Neural progenitor cell (in vitro differentiated cells): ENCODE results near the gene DNAAF5. TPM values are rescaled to one million over a fixed set of nuclear protein-coding genes. Genes with fewer than 3 reads are reported as not detected.

Experiments
- DNase-seq: peaks from one replicate; pipeline ENCODE4 v3.0.0-alpha.2; 2016; ENCODE audit warnings: low spot score
- H2AFZ ChIP-seq: fragments of 200-600 bp; sonication (generic); replicated peaks from 2 replicates; pipeline ENCODE4 v1.6.1; 2016; ENCODE audit warnings: antibody characterized with exemption
- H3F3A ChIP-seq: fragments of 200-600 bp; sonication (generic); 2 replicates; pipeline ENCODE4 v1.6.1; 2016; ENCODE audit warnings: antibody characterized with exemption, low read depth
- H3K27ac ChIP-seq: fragments of 200-600 bp; sonication (generic); 2 replicates; pipeline ENCODE4 v1.5.1; 2016; ENCODE audit warnings: mild to moderate bottlenecking
- H3K27me3 ChIP-seq: fragments of 200-600 bp; sonication (generic); 2 replicates; pipeline ENCODE4 v1.6.1; 2016; ENCODE audit warnings: mild to moderate bottlenecking, moderate library complexity
- H3K36me3 ChIP-seq: fragments of 200-600 bp; sonication (generic); 2 replicates; pipeline ENCODE4 v1.5.1; 2016
- H3K4me1 ChIP-seq: fragments of 200-600 bp; sonication (generic); 2 replicates; pipeline ENCODE4 v1.6.1; 2016; ENCODE audit warnings: mixed run types
- H3K4me2 ChIP-seq: fragments of 200-600 bp; sonication (generic); 2 replicates; pipeline ENCODE4 v1.6.1; 2016
- H3K4me3 ChIP-seq: fragments of 200-600 bp; sonication (generic); 2 replicates; pipeline ENCODE4 v1.5.1; 2016
- H3K79me2 ChIP-seq: fragments of 200-600 bp; sonication (generic); 2 replicates; pipeline ENCODE4 v1.6.1; 2016; ENCODE audit warnings: low read depth
- H3K9ac ChIP-seq: fragments of 200-600 bp; sonication (generic); 2 replicates; pipeline ENCODE4 v1.6.1; 2016
- H3K9me3 ChIP-seq: fragments of 200-600 bp; sonication (generic); 2 replicates; pipeline ENCODE4 v1.5.1; 2016; ENCODE audit warnings: low read depth
- H4K20me1 ChIP-seq: fragments of 200-600 bp; sonication (generic); 2 replicates; pipeline ENCODE4 v1.6.1; 2016; ENCODE audit warnings: low read depth
- H3K27ac Mint-ChIP-seq: 3 replicates; pipeline ENCODE4 v1.8.0; 2021; ENCODE audit warnings: mixed read lengths
- H3K27me3 Mint-ChIP-seq: 2 replicates; pipeline ENCODE4 v1.8.0; 2022; ENCODE audit warnings: low read depth, mild to moderate bottlenecking, inconsistent platforms, moderate library complexity, mixed read lengths; ENCODE audit not compliant: insufficient read depth
- H3K36me3 Mint-ChIP-seq: 3 replicates; pipeline ENCODE4 v1.8.0; 2021; ENCODE audit warnings: mixed read lengths
- H3K4me1 Mint-ChIP-seq: 3 replicates; pipeline ENCODE4 v1.8.0; 2021; ENCODE audit warnings: mixed read lengths
- H3K4me3 Mint-ChIP-seq: 3 replicates; pipeline ENCODE4 v1.8.0; 2021; ENCODE audit warnings: mild to moderate bottlenecking, moderate library complexity, mixed read lengths
- H3K9me3 Mint-ChIP-seq: 3 replicates; pipeline ENCODE4 v1.8.0; 2020; ENCODE audit warnings: mixed read lengths
- CTCF ChIP-seq: fragments of 200-600 bp; sonication (generic); IDR thresholded peaks from 2 replicates; pipeline ENCODE4 v1.5.1; 2017; ENCODE audit warnings: antibody characterized with exemption, mild to moderate bottlenecking
- EZH2 ChIP-seq: fragments of 200-600 bp; sonication (generic); IDR thresholded peaks from 2 replicates; pipeline ENCODE4 v1.6.1; 2017; ENCODE audit warnings: antibody characterized with exemption, mild to moderate bottlenecking, moderate library complexity
- EZH2phosphoT487 ChIP-seq: fragments of 200-600 bp; sonication (generic); IDR thresholded peaks from 2 replicates; pipeline ENCODE4 v1.6.1; 2017; ENCODE audit warnings: antibody characterized with exemption
- total RNA-seq: library from RNA; depleted of rRNA; stranded (reverse); fragments of >200 nt; gene quantifications from 2 replicates; pipeline ENCODE4 v1.2.3, GENCODE V29; 2015; ENCODE audit warnings: low replicate concordance

The DNAAF5 gene
- total RNA-seq, 1 donor from 2014 or later: 23.5 TPM

- Histone ChIP-seq H2AFZ (no peak overlapping the region), H3K4me1 (no peaks in the 10 kb centered on the region), H3K27me3 (no peaks in the 10 kb centered on the region), H3K79me2 (no peaks in the 10 kb centered on the region), H3F3A (no peaks in the 10 kb centered on the region), H3K27ac (no peak overlapping the region), H3K9me3 (no peaks in the 10 kb centered on the region), H3K36me3 (no peaks in the 10 kb centered on the region), H4K20me1 (no peaks in the 10 kb centered on the region), H3K4me3 (no peak overlapping the region), H3K9ac (no peak overlapping the region), H3K4me2 (no peak overlapping the region)
- no peak for TF ChIP-seq EZH2
- no peak for TF ChIP-seq CTCF
- no peak for TF ChIP-seq EZH2phosphoT487
- Mint-ChIP-seq H3K27ac (no peak overlapping the region), H3K36me3 (peaks cover 12% of the 10 kb centered on the region), H3K4me3 (no peak overlapping the region), H3K9me3 (no peaks in the 10 kb centered on the region), H3K27me3 (peaks cover 2% of the 10 kb centered on the region), H3K4me1 (no peaks in the 10 kb centered on the region)
- DNase-seq: no peak
These were observed 34.6 kb downstream of the DNAAF5 start for GRCh38 chr7:761101-761500.

- no peaks in the 10 kb centered on the region for H3K4me1 ChIP-seq
- peaks cover 2% of the 10 kb centered on the region for H3K27me3 Mint-ChIP-seq
- no peak overlapping the region for H3K27ac Mint-ChIP-seq
- H3K4me3 ChIP-seq: no peak overlapping the region
- DNase-seq: no peak
- H3K79me2 ChIP-seq: no peaks in the 10 kb centered on the region
- H3K27ac ChIP-seq: no peak overlapping the region
- no peaks in the 10 kb centered on the region for H3K27me3 ChIP-seq
- no peak overlapping the region for H3K4me3 Mint-ChIP-seq
- no peaks in the 10 kb centered on the region for H3K9me3 ChIP-seq
- H3K36me3 ChIP-seq: no peaks in the 10 kb centered on the region
- TF ChIP-seq EZH2phosphoT487 (no peak), CTCF (no peak), EZH2 (no peak)
- no peaks in the 10 kb centered on the region for H3F3A ChIP-seq
- peaks cover 16% of the 10 kb centered on the region for H3K36me3 Mint-ChIP-seq
- no peak overlapping the region for H2AFZ ChIP-seq
- no peak overlapping the region for H3K9ac ChIP-seq
- H3K4me2 ChIP-seq: no peak overlapping the region
- H4K20me1 ChIP-seq: no peaks in the 10 kb centered on the region
- H3K9me3 Mint-ChIP-seq: no peaks in the 10 kb centered on the region
- no peaks in the 10 kb centered on the region for H3K4me1 Mint-ChIP-seq
These were observed 35.1 kb downstream of the DNAAF5 start for GRCh38 chr7:761631-762030.

GRCh38 chr7:762885-763284 lies 36.4 kb downstream of the DNAAF5 start:
- Histone ChIP-seq H3K4me2 (no peak overlapping the region), H3K79me2 (no peaks in the 10 kb centered on the region), H4K20me1 (no peaks in the 10 kb centered on the region), H3K27ac (no peak overlapping the region), H3K4me3 (no peak overlapping the region), H3F3A (no peaks in the 10 kb centered on the region), H3K27me3 (no peaks in the 10 kb centered on the region), H2AFZ (no peak overlapping the region), H3K36me3 (no peaks in the 10 kb centered on the region), H3K4me1 (no peaks in the 10 kb centered on the region), H3K9ac (no peak overlapping the region), H3K9me3 (no peaks in the 10 kb centered on the region)
- no peak for TF ChIP-seq CTCF
- TF ChIP-seq EZH2: no peak
- no peak for TF ChIP-seq EZH2phosphoT487
- Mint-ChIP-seq H3K9me3 (peaks cover 2% of the 10 kb centered on the region), H3K4me3 (no peak overlapping the region), H3K4me1 (no peaks in the 10 kb centered on the region), H3K27ac (no peak overlapping the region), H3K27me3 (peaks cover 5% of the 10 kb centered on the region), H3K36me3 (peaks cover 19% of the 10 kb centered on the region)
- no peak for DNase-seq

GRCh38 chr7:763762-764161 lies 37.3 kb downstream of the DNAAF5 start:
- Histone ChIP-seq H3K4me3 (no peak overlapping the region), H2AFZ (no peak overlapping the region), H3K4me2 (no peak overlapping the region), H3F3A (no peaks in the 10 kb centered on the region), H4K20me1 (no peaks in the 10 kb centered on the region), H3K27ac (no peak overlapping the region), H3K9ac (no peak overlapping the region), H3K36me3 (no peaks in the 10 kb centered on the region), H3K79me2 (no peaks in the 10 kb centered on the region), H3K27me3 (no peaks in the 10 kb centered on the region), H3K4me1 (no peaks in the 10 kb centered on the region), H3K9me3 (no peaks in the 10 kb centered on the region)
- Mint-ChIP-seq H3K4me1 (no peaks in the 10 kb centered on the region), H3K27me3 (peaks cover 5% of the 10 kb centered on the region), H3K36me3 (peaks cover 23% of the 10 kb centered on the region), H3K9me3 (peaks cover 2% of the 10 kb centered on the region), H3K27ac (no peak overlapping the region), H3K4me3 (no peak overlapping the region)
- DNase-seq: no peak
- TF ChIP-seq CTCF: no peak
- no peak for TF ChIP-seq EZH2phosphoT487
- TF ChIP-seq EZH2: no peak
